ENCODE results near the gene INPP5J.

The INPP5J gene

GRCh38 chr22:31127181-31127772 is 4.5 kb downstream of the INPP5J start:
- no peak for DNase-seq

DNA sequence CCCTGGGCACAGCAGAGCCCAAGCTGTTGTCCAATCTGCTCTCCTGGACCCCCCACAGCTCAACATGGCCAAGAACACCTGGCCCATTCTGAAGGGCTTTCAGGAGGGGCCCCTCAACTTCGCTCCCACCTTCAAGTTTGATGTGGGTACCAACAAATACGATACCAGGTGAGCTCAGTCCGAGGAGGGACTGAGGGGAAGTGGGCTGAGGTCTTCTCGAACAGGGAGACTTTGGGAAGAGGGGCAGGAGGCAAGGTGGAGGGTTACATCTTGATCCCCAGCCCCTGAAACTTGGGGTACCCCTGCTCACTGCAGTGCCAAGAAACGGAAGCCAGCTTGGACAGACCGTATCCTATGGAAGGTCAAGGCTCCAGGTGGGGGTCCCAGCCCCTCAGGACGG is 5.4 kb downstream of the INPP5J start:
- DNase-seq: no peak

GRCh38 chr22:31130873-31131272 is 8.1 kb downstream of the INPP5J start:
- DNase-seq: no peak

GRCh38 chr22:31133911-31134310 is 11.1 kb downstream of the INPP5J start:
- no peak for DNase-seq

DNA sequence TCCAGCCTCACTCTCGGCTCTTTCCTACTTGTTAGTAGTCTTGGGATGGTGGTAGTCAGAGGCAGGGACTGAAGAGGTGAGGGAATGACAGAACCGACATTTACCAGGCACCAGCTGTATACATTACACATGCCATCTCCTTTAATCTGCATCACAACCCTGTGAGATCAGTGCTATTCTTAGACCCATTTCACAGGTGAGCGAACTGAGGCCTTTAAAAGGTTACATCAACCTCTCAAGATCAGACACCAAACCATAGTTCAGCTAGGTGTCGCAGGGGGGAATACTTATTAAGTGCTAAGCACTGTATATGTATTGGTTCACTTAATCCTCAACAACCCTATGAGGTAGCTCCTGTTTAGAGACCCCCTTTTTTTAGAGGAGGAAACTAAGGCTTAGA is 11.9 kb downstream of the INPP5J start:
- no peak for DNase-seq

- no peak for DNase-seq
These were observed 12.9 kb downstream of the INPP5J start for GRCh38 chr22:31135706-31136105.

- no peak for DNase-seq
These were observed 13.4 kb downstream of the INPP5J start for GRCh38 chr22:31136155-31136554.

DNA sequence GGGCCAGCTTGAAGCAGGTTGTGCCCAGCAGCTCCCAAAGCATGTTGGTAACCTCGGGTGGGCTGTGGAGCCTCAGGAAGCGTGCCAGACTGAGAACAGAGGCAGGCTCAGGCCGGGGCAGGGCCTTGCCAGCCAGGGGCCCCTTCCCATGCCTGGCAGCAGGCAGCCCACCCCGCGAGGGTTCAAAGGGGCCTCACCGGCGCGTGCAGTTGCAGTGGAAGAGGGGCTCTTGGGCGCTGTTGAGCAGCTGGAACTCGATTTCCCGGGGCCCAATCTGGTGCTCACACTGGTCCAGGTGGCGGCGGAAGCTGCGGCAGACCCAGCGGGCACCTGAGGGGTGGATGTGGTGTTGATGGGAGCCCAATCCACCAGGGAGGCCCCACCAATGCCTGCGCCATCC is 13.9 kb downstream of the INPP5J start:
- no peak for DNase-seq

DNA sequence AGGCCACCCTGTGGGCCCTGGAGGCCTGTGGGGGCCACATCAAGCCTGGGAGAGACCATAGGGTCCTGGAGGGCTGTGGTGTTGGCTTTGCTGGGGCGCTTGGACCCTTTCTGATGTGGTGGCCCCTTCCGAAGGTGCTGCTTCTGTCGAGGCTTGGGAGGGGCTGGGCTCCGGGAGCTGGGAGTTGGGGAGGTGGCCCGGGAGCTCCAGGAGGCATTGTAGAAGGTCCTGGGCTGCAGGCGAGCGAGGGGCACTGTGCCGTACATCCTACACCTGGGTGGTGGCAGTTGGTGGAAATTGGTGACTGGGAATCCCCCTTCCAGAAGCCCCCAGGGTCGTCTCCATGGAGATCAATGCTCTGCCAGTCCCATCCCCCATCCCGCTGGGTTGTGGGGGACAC is 15.0 kb downstream of the INPP5J start:
- DNase-seq: no peak

- DNase-seq: no peak
These were observed 15.4 kb downstream of the INPP5J start for GRCh38 chr22:31138126-31138525.

DNA sequence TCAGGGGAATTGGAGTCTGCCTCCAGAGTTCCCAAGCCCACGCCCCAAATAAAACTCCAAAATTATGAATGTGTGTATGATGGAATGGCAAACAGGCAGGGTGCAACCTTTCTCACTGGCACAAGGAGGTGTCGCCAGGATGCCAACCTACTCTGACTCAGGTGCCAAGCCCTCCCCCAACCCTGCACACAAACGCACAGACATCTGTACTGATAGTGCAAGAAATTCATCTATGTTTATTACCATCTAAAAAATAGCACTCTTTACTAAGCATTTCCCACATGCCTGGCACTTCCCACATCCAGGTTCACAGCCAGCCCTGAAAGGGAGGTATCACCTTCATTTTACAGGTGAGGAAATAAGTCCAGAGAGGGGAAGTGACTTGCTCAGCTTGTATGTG is 16.3 kb downstream of the INPP5J start:
- DNase-seq: no peak

- DNase-seq: no peak
These were observed 17.3 kb downstream of the INPP5J start, which contains the start of gene PLA2G3 for GRCh38 chr22:31139866-31140716. Gene PLA2G3 (minus strand): TSS chr22:31140508. CDS start chr22:31140354, 154 bp downstream.

- no peak for DNase-seq
These were observed 18.0 kb downstream of the INPP5J start for GRCh38 chr22:31140746-31141145.

- DNase-seq: no peak
These were observed 18.8 kb downstream of the INPP5J start for GRCh38 chr22:31141551-31141950.

GRCh38 chr22:31142285-31142684 is 19.5 kb downstream of the INPP5J start:
- no peak for DNase-seq

DNA sequence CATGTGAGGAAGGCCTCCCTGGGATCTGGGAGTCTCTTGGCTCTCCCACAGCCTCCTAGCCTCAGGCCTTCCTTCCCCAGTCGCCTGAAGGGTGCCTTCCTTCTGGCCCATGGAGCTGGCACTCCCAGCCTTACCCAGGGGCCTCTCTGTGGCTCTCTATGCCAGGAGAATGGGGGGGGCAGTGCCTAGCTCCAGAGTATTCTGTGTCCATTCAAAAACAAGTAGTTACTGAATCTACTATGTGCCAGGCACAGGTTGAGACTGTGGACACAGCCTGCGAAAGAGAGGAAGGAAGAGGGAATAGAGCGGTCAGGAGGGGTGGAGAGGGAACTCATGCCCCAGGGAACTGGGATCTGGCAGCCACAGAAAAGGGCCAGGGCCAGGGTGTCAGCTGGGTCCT is 20.3 kb downstream of the INPP5J start:
- no peak for DNase-seq

GRCh38 chr22:31143537-31143936 is 20.8 kb downstream of the INPP5J start:
- DNase-seq: no peak

GRCh38 chr22:31144223-31144622 is 21.5 kb downstream of the INPP5J start:
- no peak for DNase-seq

GRCh38 chr22:31148488-31148887 is 25.7 kb downstream of the INPP5J start:
- DNase-seq: no peak

- peak; percentile 32 for DNase-seq
These were observed 26.3 kb downstream of the INPP5J start for GRCh38 chr22:31148953-31149627.

DNA sequence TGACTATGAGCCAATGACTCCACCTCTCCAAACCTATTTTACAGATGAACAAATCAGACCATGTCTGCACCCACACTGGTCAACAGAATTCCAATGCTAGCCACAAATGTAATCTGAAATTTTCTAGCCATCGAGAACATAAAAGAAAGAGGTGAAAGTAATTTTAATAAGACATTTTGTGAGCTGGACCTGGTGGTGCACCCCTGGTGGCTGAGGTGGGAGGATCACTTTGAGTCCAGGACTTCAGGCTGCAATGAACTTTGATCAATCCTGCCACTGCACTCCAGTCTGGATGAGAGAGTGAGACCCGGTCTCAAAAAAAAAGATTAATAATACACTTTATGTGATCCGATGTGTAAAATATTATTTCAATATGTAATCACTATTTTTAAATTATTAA is 27.8 kb downstream of the INPP5J start:
- no peak for DNase-seq

- DNase-seq: no peak
These were observed 29.1 kb downstream of the INPP5J start for GRCh38 chr22:31151872-31152271.

DNA sequence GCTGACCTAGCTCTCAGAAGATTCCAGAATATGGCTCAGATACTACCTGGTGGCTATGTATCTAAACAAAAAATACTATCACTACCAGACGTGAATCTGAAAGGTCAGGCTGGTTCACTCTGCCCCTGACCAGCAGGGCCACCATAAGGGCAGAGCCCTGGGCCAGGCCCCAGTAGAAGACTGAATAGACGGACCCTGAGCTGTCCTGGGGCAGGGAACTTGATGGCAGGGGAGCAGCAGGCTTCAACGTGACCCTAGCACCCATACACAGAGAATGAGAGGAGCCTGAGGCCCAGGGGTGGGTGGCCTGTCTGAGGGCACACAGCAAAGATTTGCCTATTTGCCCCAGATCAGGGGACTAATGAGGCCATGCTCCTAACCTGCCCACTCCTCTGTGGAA is 30.6 kb downstream of the INPP5J start:
- no peak for DNase-seq

DNA sequence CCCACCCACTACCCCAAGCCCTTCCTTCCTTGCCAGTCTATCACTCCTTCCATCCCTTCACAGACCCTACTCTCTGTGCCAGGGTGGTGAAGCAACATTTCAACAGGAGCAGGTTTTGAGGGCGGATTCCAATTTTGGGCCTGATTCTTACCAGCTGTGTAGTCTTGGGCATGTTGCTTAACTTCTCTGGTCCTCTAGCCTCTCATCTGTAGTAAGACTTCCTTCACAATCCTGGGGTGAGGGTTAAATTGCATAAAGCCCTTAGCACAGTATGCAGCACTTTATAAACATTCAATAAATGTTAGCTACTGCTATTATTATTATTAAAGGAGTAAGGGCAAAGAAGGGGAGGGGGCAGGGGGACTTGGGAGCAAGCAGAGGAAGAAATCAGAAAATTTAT is 32.2 kb downstream of the INPP5J start:
- no peak for DNase-seq
